ENCODE data around the gene SOX11.

GRCh38 chr2:5720426-5720825 is 28.2 kb downstream of the SOX11 start:
- no peak for TF ChIP-seq POLR2A (IDR thresholded peaks at IDR 0.05)
- TF ChIP-seq CTCF (IDR thresholded peaks at IDR 0.05): no peak
- TF ChIP-seq EP300 (IDR thresholded peaks at IDR 0.05): no peak
- no peak for TF ChIP-seq POLR2AphosphoS5 (IDR thresholded peaks at IDR 0.05)
